ENCODE results near the gene ZBTB46.
"Not testable (repeated sequence)": the region's sequence is repeated elsewhere in the genome, so short reads cannot be mapped to it uniquely, and the experiment has no call there.

ZBTB46 gene, protein sequence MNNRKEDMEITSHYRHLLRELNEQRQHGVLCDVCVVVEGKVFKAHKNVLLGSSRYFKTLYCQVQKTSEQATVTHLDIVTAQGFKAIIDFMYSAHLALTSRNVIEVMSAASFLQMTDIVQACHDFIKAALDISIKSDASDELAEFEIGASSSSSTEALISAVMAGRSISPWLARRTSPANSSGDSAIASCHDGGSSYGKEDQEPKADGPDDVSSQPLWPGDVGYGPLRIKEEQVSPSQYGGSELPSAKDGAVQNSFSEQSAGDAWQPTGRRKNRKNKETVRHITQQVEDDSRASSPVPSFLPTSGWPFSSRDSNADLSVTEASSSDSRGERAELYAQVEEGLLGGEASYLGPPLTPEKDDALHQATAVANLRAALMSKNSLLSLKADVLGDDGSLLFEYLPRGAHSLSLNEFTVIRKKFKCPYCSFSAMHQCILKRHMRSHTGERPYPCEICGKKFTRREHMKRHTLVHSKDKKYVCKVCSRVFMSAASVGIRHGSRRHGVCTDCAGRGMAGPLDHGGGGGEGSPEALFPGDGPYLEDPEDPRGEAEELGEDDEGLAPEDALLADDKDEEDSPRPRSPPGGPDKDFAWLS

DNA sequence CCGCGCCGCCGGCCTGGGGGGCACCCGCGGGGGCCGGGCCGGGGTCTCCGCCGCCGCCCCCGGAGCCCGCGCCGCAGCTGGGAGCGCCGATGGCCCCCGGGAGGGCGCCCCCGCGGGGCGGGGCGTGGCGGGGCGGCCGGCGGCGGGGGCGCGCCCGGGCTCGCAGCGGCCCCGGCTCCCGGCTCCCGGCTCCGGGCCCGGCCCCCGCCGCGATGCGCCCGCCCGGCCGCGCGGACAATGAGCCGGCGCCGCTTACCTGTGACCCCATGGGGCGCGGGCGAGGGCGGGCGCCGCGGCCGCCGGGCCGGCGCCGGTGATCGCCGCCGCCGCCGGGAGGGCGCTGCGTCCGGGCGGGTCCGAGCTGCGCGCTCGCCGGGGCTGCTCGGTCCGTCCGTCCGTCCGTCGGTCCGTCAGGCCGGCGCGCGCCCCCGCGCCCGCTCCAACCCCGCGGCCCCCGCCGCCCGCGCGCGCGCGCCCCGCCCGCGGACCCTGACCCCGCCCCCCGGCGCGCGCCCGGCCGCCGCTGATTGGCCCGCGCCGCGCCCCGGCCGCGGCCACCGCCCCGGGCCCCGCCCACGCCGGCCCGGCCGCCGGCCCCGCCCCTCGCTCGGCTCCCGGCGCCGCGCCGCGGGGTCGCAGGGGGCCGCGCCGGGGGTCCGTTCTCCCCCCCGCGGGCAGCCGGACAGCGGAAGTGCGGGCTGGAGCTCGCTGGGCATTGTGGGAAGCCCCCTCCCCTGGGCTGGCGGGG is at the start of gene ZBTB46:
ZBTB46 (minus strand) TSS at position 424 of the 748 bp plus-strand sequence. CDS start 40,507 bp downstream, outside the sequence.
- peak; percentile 97 for DNase-seq (ENCODE audit: low spot score)

DNA sequence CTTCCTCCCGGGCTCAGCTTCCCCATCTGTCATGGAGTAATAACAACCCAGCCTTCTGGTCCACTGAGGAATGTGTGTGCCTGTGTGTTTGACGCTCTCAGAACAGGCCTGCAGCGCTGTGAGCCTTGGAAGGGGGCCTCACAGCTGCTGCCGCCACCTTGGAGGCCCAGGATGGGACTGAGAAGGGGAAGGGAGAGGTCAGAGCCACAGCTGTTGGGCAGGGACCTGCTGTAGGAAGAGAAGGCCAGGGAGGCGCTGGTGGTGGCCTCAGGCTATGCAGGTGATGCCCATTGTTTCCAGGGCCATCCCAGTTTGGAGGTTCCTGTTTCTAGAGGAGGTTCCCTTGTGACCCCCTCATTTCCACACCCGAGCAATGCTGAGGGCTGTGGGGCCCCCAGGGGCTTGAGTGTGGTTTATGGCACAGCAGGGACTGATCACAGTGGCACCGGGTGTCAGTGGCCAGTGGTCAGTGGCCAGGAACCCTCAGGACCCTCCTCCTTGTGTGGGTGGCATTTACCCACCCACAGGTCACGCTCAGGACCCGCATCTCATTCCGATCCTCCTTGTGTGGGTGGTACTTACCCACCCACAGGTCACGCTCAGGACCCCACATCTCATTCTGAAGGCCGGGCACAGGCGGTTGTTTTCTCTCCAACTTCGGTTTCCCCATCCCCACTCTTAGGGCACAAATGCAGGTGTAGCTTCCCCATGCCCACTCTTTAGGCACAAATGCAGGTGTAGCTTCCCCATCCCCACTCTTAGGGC is 48.0 kb upstream of the ZBTB46 start:
- no peak for DNase-seq (ENCODE audit: low spot score)

DNA sequence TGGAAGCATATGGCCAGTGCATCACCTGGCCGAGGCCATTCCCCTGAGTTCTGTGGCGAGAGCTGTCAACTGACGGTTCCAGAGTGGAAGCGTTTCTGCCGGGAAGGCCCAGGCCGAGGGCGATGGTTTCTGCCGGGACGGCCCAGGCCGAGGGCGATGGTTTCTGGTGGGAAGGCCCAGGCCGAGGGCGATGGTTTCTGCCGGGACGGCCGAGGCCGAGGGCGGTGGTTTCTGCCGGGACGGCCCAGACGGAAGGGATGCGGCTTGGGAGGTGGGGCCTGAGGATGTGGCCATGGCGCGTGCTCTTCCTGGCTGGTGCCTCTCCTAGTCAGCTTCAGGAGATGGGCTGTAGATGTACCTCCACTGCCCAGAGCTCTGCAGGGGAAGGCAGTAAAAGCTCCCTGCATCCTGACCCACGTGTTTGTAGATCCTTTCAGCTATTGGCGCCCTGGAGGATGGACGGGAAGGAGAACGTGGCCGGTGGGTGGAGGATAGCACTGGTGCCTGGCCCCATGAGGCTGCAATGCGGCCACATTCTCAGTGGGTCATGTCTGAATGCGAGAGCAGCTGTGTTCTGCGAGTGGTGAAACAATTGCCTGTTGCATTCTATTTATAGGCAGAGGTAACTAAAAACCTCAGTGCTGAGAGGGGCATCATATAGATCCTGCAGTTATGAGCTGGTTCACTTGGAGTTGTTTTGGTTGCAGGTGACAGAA is 46.8 kb upstream of the ZBTB46 start:
- DNase-seq (ENCODE audit: low spot score): no peak

DNA sequence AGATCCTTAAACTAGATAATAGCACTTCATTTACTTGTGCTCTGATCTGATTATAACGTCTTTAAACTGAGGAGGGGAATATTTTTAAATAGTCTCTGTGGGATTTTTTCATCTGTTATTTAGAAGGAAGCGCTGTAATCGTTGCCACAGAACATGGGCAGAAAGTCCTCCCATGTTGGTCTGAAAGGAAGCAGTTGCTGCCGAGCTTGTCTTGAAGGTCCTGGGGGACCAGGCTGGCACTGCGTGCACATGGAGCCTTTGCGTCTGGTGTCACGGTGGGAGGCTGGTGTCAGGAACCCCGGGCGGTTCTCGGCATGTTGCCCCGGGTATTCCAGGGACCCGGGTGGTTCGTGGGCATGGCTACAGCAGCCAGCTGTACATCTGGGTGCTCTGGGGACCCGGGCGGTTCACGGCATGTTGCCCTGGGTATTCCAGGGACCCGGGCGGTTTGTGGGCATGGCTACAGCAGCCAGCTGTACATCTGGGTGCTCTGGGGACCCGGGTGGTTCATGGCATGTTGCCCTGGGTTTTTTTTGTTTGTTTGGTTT is 45.5 kb upstream of the ZBTB46 start:
- DNase-seq (ENCODE audit: low spot score): no peak

DNA sequence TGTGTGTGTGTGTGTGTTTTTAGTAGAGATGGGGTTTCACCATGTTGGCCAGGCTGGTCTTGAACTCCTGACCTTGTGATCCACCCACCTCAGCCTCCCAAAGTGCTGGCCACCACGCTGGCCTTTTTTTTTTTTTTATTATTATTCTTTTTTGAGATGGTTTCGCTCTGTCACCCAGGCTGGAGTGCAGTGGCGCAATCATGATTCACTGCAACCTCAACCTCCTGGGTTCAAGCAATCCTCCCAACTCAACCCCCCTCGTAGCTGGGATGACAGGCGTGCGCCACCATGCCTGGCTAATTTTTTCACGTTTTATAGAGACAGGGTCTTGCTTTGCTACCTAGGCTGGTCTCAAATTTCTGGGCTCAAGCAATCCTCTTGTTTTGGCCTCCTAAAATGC is 43.2 kb upstream of the ZBTB46 start:
- DNase-seq (ENCODE audit: low spot score): not testable (repeated sequence)

DNA sequence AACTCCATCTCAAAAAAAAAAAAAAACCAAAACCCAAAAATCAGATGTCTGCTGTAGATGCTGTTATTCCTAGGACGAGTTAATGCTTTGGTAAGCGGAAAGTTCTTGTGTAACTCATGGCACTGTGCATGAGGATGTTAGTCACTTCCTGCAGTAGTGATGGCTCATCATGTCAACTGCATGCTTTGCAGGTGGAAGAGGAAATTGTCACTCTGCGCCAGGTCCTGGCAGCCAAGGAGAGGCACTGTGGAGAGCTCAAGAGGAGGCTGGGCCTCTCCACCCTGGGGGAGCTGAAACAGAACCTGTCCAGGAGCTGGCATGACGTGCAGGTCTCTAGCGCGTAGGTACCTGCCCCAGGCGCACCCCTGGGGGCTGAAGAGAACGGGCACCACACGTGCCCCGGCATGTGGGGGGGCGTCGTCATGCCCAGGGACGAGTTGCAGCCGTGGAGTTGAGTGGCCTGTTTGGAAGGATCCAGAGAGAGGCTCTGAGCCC is 42.5 kb upstream of the ZBTB46 start:
- DNase-seq (ENCODE audit: low spot score): peak; percentile 53

DNA sequence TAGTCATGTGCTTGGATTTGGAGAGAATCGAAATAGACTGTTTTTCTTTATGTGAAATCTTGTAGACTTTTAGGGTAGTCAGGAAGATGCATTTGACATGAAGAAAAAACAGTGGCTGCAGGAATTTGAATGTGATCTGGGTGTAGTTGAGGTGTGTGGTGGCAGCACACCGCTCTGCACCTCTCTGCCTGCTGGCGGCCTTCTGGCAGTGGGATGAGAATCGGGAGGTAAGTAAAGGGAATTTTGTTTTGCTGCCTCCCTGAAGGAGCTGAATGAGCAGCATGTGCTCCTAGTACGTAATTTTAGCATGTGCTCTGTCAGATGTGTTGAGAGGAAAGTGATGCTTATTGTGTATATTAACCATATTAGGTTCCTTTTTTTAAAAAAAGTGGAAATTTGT is 37.2 kb upstream of the ZBTB46 start:
- DNase-seq (ENCODE audit: low spot score): no peak

DNA sequence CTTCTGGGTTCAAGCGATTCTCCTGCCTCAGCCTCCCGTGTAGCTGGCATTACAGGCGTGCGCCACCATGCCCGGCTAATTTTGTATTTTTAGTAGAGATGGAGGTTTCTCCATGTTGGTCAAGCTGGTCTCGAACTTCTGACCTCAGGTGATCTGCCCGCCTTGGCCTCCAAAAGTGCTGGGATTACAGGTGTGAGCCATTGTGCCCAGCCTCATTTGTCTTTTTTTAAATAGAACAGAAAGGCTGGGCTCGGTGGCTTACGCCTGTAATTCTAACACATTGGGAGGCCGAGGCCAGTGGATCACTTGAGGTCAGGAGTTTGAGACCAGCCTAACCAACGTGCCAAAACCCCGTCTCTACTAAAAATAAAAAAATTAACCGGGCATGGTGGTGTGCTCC is 36.0 kb upstream of the ZBTB46 start:
- DNase-seq (ENCODE audit: low spot score): not testable (repeated sequence)

DNA sequence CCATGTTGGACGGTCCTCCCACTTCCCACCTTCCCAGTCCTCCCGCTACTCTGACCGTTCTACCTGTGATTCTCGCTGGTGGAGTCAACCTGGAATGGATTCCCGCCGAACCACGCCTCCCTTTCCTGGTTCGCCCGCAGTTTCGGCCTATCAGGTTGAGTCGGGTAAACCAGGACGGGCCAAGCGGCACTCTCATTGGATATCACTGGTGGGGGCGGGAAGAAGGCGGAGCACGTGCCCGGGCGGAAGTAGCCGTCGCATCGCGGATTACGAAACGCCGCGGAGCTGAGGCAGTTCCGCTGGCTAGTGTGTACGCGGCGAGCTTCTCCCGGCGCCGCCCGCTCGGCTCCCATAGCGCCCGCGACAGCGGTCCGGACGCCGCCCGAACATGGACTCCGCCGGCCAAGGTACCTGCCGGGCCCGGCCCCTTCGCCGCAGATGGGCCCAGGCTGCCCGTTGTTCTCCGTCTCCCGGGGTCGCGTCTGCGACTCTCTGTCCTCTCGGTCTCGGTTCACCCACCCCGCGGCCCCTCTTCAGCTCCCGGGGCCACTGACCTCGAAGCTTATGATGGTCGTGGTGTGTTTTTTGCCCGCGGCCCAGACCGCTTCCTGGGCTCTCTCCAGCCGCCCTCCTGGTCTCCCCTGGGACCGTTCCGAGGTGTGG is 34.0 kb upstream of the ZBTB46 start, which contains the start of gene TPD52L2:
TPD52L2 (plus strand) TSS at position 293 of the 663 bp plus-strand sequence; CDS start at position 389, 96 bp downstream.
- peak; percentile 97 for DNase-seq (ENCODE audit: low spot score)

DNA sequence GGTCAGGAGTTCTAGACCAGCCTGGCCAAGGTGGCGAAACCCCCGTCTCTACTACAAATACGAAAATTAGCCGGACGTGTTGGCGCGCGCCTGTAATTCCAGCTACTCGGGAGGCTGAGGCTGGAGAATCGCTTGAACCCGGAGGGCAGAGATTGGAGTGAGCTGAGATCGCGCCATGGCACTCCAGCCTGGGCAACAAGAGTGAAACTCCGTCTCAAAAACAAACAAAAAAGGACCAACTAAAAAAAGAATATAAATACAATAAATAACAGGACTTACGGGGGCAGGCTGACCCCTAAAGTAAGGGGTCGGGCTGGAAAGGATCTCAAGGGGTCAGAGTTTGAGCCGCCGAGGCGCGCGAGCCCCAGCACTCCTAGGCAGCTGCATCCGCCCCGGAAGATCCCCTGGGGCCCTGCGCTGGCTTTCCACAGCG is 33.5 kb upstream of the ZBTB46 start:
- no peak for DNase-seq (ENCODE audit: low spot score)

DNA sequence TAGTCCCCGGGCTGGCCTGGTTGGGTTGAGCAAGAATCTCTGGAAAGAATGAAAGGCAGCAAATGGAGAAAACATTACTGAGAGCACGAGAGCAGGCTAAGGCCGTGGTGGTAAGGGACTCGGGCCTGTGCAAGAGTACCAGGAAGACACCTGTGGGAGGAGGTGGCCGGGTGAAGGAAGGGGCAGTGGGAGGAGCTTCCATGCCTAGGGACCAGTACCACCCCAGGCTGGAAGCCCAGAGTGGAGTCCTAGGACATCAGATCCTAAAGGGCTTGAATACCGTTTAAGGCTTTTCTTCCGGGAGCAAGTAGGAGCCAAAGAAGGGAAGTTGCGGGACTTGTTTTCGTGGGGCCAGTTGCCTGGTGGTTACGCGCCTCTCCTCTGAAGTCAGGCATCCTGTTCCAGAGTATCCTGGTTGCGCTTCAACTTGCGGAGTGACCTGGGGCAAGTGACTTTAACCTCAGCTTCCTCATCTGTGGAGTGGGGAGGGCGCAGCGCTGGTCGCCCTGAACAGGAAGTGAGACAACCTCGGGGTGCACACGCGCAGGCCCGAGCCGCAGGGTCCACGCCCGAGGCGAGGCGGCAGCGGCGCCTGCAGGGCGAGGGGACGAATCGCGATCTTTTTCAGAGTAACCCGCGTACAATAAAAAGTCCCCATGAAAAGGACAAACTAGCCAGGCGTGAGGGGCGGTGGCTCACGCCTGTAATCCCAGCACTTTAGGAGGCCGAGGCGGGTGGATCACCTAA is 32.9 kb upstream of the ZBTB46 start:
- DNase-seq (ENCODE audit: low spot score): peak; percentile 91

DNA sequence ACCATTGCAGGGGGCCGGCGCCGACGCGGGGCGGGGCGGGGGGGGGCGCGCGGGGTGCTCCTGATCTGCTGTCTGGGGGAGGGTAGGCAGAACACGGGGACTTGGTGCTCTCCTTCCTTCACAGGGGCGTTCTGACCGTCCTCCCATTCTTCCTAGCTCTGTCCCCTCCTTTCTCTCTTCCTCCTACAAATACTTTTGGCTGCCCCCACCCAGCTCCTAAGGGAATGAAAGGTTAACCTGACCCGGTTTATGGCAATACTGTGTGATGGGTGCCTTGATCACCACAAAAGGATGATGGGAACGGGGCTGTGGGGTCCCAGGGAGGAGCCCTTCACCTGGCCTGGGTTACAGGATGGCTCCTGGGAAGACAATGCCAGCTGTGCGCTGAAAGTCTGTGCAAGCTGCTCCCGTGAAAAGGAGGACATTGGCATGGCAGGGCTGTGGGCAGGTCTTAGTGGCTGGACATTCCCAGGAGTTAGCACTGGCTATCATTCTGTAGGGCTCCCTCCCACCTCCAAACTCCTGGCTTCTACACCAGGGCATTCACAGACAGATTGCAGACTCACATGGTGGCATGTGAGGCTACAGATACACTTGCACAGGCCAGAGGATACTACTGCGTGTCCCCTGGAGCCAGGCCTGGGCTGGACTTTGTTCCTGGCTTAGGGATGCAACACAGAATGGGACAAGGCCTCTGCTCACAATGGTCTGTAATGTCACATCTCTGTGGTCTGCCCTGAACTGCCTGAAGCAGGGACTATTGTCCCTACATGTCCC is 32.1 kb upstream of the ZBTB46 start:
- no peak for DNase-seq (ENCODE audit: low spot score)

DNA sequence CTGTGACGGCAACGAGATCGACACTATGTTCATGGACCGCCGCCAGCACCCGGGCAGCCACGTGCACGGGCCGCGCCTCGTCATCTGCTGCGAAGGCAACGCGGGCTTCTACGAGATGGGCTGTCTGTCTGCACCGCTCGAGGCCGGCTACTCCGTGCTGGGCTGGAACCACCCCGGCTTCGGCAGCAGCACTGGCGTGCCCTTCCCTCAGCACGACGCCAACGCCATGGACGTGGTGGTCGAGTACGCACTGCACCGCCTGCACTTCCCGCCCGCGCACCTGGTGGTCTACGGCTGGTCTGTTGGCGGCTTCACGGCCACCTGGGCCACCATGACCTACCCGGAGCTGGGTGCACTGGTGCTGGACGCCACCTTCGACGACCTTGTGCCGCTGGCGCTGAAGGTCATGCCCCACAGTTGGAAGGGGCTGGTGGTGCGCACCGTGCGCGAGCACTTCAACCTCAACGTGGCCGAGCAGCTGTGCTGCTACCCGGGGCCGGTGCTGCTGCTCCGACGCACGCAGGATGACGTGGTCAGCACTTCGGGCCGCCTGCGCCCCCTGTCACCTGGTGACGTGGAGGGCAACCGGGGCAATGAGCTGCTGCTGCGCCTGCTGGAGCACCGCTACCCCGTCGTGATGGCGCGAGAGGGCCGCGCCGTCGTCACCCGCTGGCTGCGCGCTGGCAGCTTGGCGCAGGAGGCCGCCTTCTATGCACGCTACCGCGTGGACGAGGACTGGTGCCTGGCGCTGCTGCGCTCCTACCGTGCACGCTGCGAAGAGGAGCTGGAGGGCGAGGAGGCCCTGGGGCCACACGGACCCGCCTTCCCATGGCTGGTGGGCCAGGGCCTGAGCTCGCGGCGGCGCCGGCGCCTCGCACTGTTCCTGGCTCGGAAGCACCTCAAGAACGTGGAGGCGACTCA is 31.2 kb upstream of the ZBTB46 start:
- no peak for DNase-seq (ENCODE audit: low spot score)

DNA sequence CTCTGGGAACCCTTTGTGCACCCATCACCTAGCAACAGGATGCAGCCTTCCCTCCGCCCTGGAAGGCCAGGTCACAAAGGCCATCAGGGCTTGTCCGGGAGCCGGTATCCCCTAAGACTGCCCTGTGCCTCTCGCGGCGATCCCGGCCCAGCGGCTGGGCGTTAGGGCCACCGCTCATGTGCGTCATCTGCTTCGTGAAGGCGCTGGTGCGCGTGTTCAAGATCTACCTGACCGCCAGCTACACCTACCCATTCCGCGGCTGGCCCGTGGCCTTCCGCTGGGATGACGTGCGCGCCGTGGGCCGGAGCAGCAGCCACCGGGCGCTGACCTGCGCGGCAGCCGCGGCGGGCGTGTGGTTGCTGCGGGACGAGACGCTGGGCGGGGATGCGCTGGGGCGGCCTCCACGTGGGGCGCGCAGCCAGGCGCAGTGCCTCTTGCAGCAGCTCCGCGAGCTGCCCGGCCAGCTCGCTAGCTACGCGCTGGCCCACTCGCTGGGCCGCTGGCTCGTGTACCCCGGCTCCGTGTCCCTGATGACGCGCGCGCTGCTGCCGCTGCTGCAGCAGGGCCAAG is 30.4 kb upstream of the ZBTB46 start, which contains the start of gene ABHD16B:
ABHD16B (plus strand) TSS at position 134 of the 570 bp plus-strand sequence; CDS start at position 177, 43 bp downstream.
- DNase-seq (ENCODE audit: low spot score): no peak

DNA sequence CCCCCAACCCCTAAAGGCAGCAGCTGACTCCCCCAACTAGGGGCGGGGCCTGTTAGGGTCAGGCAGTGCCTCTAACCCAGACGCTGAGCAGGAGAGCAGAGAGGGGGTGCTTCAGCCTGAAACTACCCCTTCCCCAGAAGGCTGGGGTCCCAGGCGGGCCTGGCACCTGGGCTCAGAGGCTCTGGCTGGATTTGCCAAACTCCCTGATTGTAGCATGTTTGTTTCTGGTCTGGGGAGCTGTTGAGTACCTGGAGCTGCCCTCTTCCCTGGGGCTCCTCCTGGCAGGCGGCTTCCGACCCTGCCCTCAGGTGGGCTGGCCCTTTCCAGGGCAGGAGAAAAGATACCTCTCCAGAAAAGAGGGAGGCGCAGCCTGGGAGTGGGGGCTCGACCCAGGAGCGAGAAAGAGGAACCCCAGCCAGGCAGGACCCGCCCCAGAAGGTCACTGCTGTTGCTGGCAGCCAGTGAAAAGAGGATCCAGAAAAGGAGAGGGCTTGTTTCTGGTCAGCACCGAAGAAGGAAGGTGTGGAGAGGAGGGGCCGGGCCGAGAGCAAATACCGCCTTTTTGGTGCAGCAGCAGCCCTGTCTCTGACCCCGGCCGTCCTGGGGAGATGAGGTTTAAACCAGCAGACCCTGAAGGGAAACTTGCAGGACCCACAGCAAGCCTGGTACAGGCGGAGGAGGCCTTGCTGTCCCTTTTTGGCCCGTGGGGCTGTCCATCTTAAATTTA is 29.4 kb upstream of the ZBTB46 start:
- DNase-seq (ENCODE audit: low spot score): no peak

DNA sequence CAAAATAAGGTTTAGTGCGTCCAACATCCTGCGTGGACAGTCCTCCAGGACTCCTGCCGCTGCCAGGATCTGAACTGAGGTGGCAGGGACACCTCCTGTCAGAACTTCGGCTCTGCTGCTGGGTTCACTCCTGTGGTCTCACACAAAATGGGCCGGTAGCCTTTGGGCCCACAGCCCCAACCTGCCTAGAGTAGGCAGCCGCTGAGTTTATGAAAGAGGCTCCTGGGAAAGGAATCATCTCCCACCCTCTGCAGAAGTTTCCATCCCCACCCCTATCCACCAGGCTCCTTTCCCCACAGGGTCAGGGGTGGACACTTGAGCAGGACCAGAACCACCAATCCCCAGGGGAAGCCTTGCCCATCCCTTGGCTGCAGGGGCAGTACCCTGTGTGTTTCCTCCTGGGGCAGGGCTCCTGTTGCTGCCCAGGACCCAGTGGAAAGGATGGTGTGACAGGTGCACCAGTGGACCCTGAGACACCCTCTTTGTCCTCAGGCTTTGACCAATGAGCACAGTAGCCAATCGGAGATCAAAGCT is 28.2 kb upstream of the ZBTB46 start:
- DNase-seq (ENCODE audit: low spot score): no peak
